Motor neuron (in vitro differentiated cells): ENCODE data around the gene LMAN2. TPM values are rescaled to one million over a fixed set of nuclear protein-coding genes. Genes with fewer than 3 reads are reported as not detected.

Source experiments
- ATAC-seq, 8 experiments: fragments of 200-7000 bp; cut with Tn5 transposase; replicated peaks in 6 of 8; 2 replicates each; pipeline ENCODE4 v1.8.0; 2021; ENCODE audit warnings: mild to moderate bottlenecking in 8 of 8, moderate library complexity in 8 of 8
- H3K27ac ChIP-seq, 2 donors: fragments of 250-450 bp; sonication (Bioruptor Pico); 2 replicates each; pipeline ENCODE4 v1.9.0; 2021; ENCODE audit warnings: antibody characterized with exemption in 2 of 2, mild to moderate bottlenecking in 2 of 2, moderate library complexity in 1 of 2
- H3K4me1 ChIP-seq, 2 donors: fragments of 250-450 bp; sonication (Bioruptor Pico); replicated peaks in 1 of 2; 2 replicates each; pipeline ENCODE4 v1.6.1; 2021; ENCODE audit warnings: antibody characterized with exemption in 2 of 2, mild to moderate bottlenecking in 2 of 2, moderate library complexity in 1 of 2
- H3K4me3 ChIP-seq, 5 donors: fragments of 250-450 bp; sonication (Bioruptor Pico); 2 replicates each; pipeline ENCODE4 v1.9.0; 2021; ENCODE audit warnings: antibody characterized with exemption in 5 of 5, mild to moderate bottlenecking in 5 of 5, moderate library complexity in 4 of 5
- WGBS, 10 experiments: fragments of 450-650 bp; shearing (Covaris generic); methylation state at CpG; one replicate each; pipeline ENCODE4 v1.0.0; 2022; 5-methylcytosine and 5-hydroxymethylcytosine counted together
- in situ Hi-C, 9 experiments: fragments of 400-800 bp; cut with MboI; loops; one replicate each; pipeline ENCODE4 v1.15.0; 2021; ENCODE audit warnings: low sequenced_read_pairs in 9 of 9, low pct_unique_long_range_greater_than_20kb in 2 of 9; ENCODE audit not compliant: unreplicated experiment in 9 of 9
- total RNA-seq, 8 experiments: library from RNA; unstranded; fragments of 300-600 nt; gene quantifications; 2 replicates each; pipeline versions ENCODE4 v1.2.3 to v1.2.4, GENCODE V29; 2022

The LMAN2 gene
- total RNA-seq, 8 experiments from 2014 or later, result 48.3 to 219 (median 111) TPM

DNA sequence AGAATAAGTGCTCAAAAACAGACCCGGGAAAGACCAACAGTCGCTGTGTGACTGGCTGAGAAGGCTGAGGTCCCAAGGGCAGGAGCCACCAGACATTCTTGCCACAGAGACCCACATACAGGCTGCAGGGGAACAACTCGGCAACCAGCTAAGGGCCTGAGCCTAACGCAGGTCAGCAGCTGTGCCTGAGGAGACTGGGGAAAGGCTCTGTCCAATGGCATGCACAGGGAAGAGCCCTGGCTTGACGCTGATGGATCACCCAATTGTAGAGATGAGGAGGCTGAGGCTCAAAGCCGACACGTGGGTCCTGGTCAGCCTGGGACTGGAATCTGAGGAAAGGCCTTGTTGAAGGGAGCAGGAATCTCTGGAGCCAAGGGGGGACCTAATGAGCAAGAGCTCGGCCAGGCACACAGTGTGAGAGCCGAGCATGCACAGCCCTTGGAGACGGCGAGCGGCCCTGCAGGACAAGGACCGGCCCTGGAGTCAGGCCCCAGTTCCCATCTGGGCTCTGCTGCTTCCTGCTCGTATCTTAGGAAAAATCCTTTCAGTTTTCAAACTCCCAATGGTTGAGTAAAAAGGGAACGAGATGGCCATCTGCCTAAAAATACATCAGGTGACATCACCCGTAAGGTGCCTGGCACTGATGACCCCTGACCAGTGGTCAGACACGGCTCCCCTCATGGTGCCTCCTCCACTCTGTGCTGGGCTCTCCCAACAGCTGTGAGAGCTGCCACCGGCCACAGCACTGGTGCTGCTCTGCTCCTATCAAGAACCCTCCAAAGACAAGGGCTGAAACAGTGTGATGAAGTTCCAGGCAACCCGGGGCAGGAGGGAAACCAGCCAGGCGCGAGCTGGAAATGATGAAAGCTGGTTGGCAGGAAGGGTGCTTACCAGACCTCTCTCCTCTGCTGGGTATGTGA is 16.4 kb downstream of the LMAN2 start:
- Histone ChIP-seq H3K4me3 (no peak overlapping the region), H3K27ac (peak overlapping the region; percentile 29 to 74), H3K4me1 (no peaks in the 10 kb centered on the region)
- 20 to 89% (median 72%) methylated on average over 1 to 6 of the region's 21 CpGs; no CpG with 5 or more reads in 4 of the 10 experiments for WGBS, 10 experiments
- in situ Hi-C loops, result no loop called here
- ATAC-seq, result peak in 5 of 8 experiments; percentile 18 to 65 (median 59)

GRCh38 chr5:177334155-177334551 is 17.3 kb downstream of the LMAN2 start:
- 80 to 100% (median 84%) methylated on average over 1 to 11 of the region's 15 CpGs; no CpG with 5 or more reads in 3 of the 10 experiments for WGBS, 10 experiments
- Histone ChIP-seq H3K4me3 (no peak overlapping the region), H3K27ac (peak overlapping the region in 1 of 2 donors; percentile 74), H3K4me1 (no peaks in the 10 kb centered on the region)
- ATAC-seq, result peak in 7 of 8 experiments; percentile 49 to 93 (median 88)
- in situ Hi-C loops, result no loop called here

- in situ Hi-C loops, result no loop called here
- peak overlapping the region in 1 of 2 donors; percentile 74 for H3K27ac ChIP-seq
- ATAC-seq, result peak in 3 of 8 experiments; percentile 2 to 8 (median 4)
- no peak overlapping the region for H3K4me3 ChIP-seq
- no peaks in the 10 kb centered on the region for H3K4me1 ChIP-seq
- WGBS, 10 experiments, result 81 to 100% (median 94%) methylated on average over 2 to 8 of the region's 16 CpGs; no CpG with 5 or more reads in 4 of the 10 experiments
Measured at GRCh38 chr5:177333420-177334154, 17.9 kb downstream of the LMAN2 start.

- H3K4me3 ChIP-seq, result no peak overlapping the region
- ATAC-seq, result no peak
- in situ Hi-C loops, result no loop called here
- H3K4me1 ChIP-seq, result no peaks in the 10 kb centered on the region
- H3K27ac ChIP-seq, result no peak overlapping the region
- 91 to 100% (median 98%) methylated on average over 1 to 7 of the region's 13 CpGs; no CpG with 5 or more reads in 6 of the 10 experiments for WGBS, 10 experiments
Measured at GRCh38 chr5:177332896-177333260, 18.6 kb downstream of the LMAN2 start.

DNA sequence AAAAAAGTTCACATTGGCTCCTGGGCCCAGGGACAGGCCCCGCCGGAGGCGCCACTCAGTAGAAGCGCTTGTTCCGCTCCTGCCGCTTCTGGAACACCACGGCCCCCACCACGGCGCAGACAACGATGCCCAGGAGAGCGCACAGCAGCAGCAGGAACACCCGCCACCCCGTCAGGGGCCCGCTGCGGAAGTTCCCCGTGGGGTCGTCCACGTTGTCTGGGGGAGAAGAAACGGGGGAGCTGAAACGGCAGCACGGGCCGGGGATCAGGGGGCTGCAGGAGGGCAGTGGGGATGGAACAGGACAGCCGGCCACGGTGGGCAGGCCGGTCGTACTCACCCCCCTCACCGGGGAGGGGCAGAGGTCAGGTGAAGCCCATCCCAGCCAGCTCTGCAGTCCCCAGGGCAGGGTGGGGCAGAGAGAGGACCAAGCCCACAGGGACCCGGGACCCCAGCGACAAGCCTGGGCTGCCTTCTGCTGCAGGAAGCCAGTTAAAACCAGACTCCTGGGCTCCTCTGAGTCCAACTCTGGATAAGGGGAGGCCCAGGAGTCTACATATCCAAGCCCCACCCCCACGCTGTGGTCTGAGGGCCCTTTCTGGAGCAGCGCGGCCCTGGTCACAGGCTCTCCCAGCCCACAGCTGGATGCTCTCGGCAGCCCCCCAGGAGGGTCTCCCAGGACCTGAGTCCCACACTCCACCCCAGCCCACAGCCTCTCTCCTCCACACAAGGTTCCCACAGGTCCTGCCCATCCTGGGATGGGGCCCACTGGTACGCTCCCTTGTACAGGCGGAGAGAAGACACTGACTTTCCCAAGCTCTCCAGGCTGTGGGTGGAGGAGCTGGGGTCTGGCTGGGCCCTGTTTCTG is 19.2 kb downstream of the LMAN2 start:
- Histone ChIP-seq H3K27ac (no peak overlapping the region), H3K4me3 (no peak overlapping the region), H3K4me1 (no peaks in the 10 kb centered on the region)
- WGBS, 10 experiments, result 83 to 100% (median 95%) methylated on average over 2 to 10 of the region's 35 CpGs; no CpG with 5 or more reads in 4 of the 10 experiments
- in situ Hi-C loops, result no loop called here
- ATAC-seq, result no peak

- no peak overlapping the region for H3K4me3 ChIP-seq
- no peaks in the 10 kb centered on the region for H3K4me1 ChIP-seq
- H3K27ac ChIP-seq, result no peak overlapping the region
- WGBS, 10 experiments, result 91 to 100% (median 96%) methylated on average over 1 to 10 of the region's 27 CpGs; no CpG with 5 or more reads in 5 of the 10 experiments
- no peak for ATAC-seq
- in situ Hi-C loops, result no loop called here
Measured at GRCh38 chr5:177330991-177331842, 20.3 kb downstream of the LMAN2 start.

GRCh38 chr5:177329883-177330282 is 21.6 kb downstream of the LMAN2 start:
- Histone ChIP-seq H3K27ac (no peak overlapping the region), H3K4me3 (no peak overlapping the region), H3K4me1 (peaks cover 2 to 7% of the 10 kb centered on the region in 2 donors)
- 85 to 100% (median 98%) methylated on average over 1 to 5 of the region's 6 CpGs; no CpG with 5 or more reads in 4 of the 10 experiments for WGBS, 10 experiments
- no peak for ATAC-seq
- in situ Hi-C loops, result no loop called here

- in situ Hi-C loops, result no loop called here
- H3K4me1 ChIP-seq, result peaks cover 2 to 7% of the 10 kb centered on the region in 2 donors
- no peak for ATAC-seq
- WGBS, 10 experiments, result 73 to 100% (median 96%) methylated on average over 1 to 9 of the region's 19 CpGs; no CpG with 5 or more reads in 3 of the 10 experiments
- H3K4me3 ChIP-seq, result no peak overlapping the region
- H3K27ac ChIP-seq, result no peak overlapping the region
Measured at GRCh38 chr5:177328545-177329231, 22.8 kb downstream of the LMAN2 start.

DNA sequence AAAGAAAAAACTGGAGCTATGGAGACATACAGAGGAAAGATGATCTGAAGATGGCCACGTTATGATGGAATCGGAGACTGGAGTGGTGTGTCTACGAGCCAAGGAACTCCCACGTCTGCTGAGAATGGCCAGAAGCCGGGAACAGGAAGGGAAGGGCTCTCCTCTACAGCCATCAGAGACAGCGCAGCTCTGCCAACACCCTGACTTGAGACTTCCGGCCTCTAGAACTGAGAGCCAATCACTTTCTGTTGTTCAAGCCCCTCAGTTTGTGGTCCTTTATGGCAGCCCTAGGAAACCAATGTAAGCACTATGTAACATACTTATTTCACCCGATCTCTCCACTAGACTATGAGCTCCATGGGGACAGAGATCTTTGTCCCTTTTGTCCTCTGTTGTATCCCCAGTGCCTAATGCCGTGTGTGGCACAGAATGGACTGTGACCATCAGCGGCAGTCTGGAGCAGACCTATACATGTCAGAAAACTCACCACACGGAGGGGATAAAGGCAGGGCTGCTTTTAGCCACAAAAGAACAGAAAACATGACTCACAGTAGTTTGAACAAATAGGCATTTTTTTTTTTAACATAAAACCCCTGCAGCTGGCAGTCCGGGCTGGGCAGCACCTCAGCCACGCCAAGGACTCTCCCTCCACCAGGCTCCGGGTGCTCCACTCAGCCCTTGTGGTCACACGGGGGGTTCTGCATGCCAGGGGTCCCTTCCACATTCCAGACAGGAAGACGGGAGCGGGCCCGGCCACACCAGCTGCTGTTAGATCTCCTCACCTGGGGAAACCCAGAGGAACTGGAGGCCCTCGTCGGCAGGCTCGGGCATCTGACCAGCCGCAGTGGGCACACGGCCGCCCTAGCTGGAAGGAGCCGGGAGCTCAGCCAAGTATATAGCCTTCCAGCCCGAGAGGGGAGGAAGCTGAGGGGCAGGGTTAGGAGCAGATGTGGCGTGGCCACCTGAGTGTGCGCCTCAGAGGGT is 23.6 kb downstream of the LMAN2 start:
- Histone ChIP-seq H3K4me1 (peaks cover 2 to 7% of the 10 kb centered on the region in 2 donors), H3K4me3 (no peak overlapping the region), H3K27ac (no peak overlapping the region)
- 42 to 100% (median 84%) methylated on average over 1 to 12 of the region's 28 CpGs; no CpG with 5 or more reads in 3 of the 10 experiments for WGBS, 10 experiments
- peak in 6 of 8 experiments; percentile 15 to 98 (median 72) for ATAC-seq
- in situ Hi-C loops, result no loop called here

DNA sequence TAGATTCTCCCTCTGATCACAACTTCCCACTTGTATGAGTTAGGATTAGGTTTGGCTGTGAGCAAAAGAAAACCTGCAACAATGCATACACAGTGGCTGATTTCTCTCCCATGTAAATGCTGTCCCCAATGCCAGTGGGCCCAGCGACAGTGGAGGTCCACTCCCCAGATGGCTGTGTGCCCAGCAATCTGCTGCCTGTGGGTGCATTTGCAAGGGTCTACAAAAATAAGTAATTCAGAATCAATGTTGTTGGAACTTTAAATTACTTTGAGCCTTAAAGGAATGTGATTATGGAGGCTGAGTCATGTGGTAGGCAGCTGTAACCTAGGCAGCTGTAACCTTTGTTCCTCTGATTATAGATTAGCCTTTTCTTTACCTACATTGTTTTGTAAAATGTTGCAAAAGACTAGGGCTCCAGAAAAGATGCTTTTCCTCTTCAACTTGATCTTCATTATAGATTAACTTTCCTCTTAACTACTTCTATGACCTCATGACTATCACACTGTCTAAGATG is 25.5 kb downstream of the LMAN2 start:
- in situ Hi-C loops, result no loop called here
- H3K4me1 ChIP-seq, result peaks cover 2 to 7% of the 10 kb centered on the region in 2 donors
- H3K4me3 ChIP-seq, result no peak overlapping the region
- H3K27ac ChIP-seq, result no peak overlapping the region
- peak in 2 of 8 experiments; percentile 30 to 40 for ATAC-seq
- 0 to 40% (median 0%) methylated on average over 1 of the region's 1 CpG; no CpG with 5 or more reads in 6 of the 10 experiments for WGBS, 10 experiments
